ENCODE measurements around the gene DYNC2I2.

- TF ChIP-seq CTCF (IDR thresholded peaks at IDR 0.05; ENCODE audit: poor library complexity) = peak; percentile 90
- TF ChIP-seq EZH2 (IDR thresholded peaks at IDR 0.05; ENCODE audit: borderline replicate concordance) = no peak
These were observed 21.2 kb downstream of the DYNC2I2 start for GRCh38 chr9:128635266-128636023.
